KMS-11 (cell line): ENCODE data around the gene DCUN1D3.

Experiments
- H2AFZ ChIP-seq: fragments of 200-600 bp; sonication (generic); 2 replicates; pipeline ENCODE4 v1.6.1; 2016; ENCODE audit warnings: antibody characterized with exemption, mixed run types, low read depth
- H3K27ac ChIP-seq: fragments of 200-600 bp; sonication (generic); 2 replicates; pipeline ENCODE4 v1.6.1; 2016; ENCODE audit warnings: mild to moderate bottlenecking, mixed run types
- H3K27me3 ChIP-seq: fragments of 200-600 bp; sonication (generic); 2 replicates; pipeline ENCODE4 v1.6.1; 2017; ENCODE audit warnings: mild to moderate bottlenecking, low read depth, mixed run types, moderate library complexity; ENCODE audit not compliant: insufficient read depth
- H3K36me3 ChIP-seq: fragments of 200-600 bp; sonication (generic); 2 replicates; pipeline ENCODE4 v1.6.1; 2017; ENCODE audit warnings: mild to moderate bottlenecking, mixed run types; ENCODE audit not compliant: insufficient read depth
- H3K4me1 ChIP-seq: fragments of 200-600 bp; sonication (generic); 2 replicates; pipeline ENCODE4 v1.6.1; 2016; ENCODE audit warnings: mild to moderate bottlenecking, low read depth, mixed run types; ENCODE audit not compliant: poor library complexity, severe bottlenecking
- H3K4me2 ChIP-seq: fragments of 200-600 bp; sonication (generic); 2 replicates; pipeline ENCODE4 v1.7.0; 2016; ENCODE audit warnings: mild to moderate bottlenecking, mixed run types
- H3K4me3 ChIP-seq: fragments of 200-600 bp; sonication (generic); IDR thresholded peaks from 2 replicates; pipeline ENCODE4 v1.6.1; 2017; ENCODE audit warnings: low read depth, low read length, mixed read lengths; ENCODE audit not compliant: insufficient read depth
- H3K79me2 ChIP-seq: fragments of 200-600 bp; sonication (generic); 2 replicates; pipeline ENCODE4 v1.6.1; 2016; ENCODE audit warnings: low read depth, mixed run types; ENCODE audit not compliant: insufficient read depth
- H3K9ac ChIP-seq: fragments of 200-600 bp; sonication (generic); 2 replicates; pipeline ENCODE4 v1.6.1; 2016; ENCODE audit warnings: mild to moderate bottlenecking, mixed run types
- H4K20me1 ChIP-seq: fragments of 200-600 bp; sonication (generic); 2 replicates; pipeline ENCODE4 v1.6.1; 2016; ENCODE audit warnings: mild to moderate bottlenecking, mixed run types; ENCODE audit not compliant: insufficient read depth
- CTCF ChIP-seq: fragments of 200-600 bp; sonication (generic); conservative IDR thresholded peaks from 2 replicates; pipeline ENCODE4 v1.6.1; 2017; ENCODE audit warnings: low read depth, mild to moderate bottlenecking, antibody characterized with exemption, low read length, moderate library complexity, mixed read lengths

Gene DCUN1D3

GRCh38 chr16:20944861-20945574 is 44.9 kb upstream of the DCUN1D3 start:
- Histone ChIP-seq H2AFZ (no peak overlapping the region), H3K27ac (no peak overlapping the region), H3K4me2 (no peak overlapping the region), H3K9ac (no peak overlapping the region), H3K79me2 (no peaks in the 10 kb centered on the region), H3K4me3 (no peak overlapping the region), H3K4me1 (no peaks in the 10 kb centered on the region), H3K36me3 (no peaks in the 10 kb centered on the region), H3K27me3 (no peaks in the 10 kb centered on the region), H4K20me1 (no peaks in the 10 kb centered on the region)
- TF ChIP-seq CTCF = no peak

- TF ChIP-seq CTCF = no peak
- Histone ChIP-seq H3K79me2 (no peaks in the 10 kb centered on the region), H4K20me1 (no peaks in the 10 kb centered on the region), H3K9ac (no peak overlapping the region), H3K4me2 (no peak overlapping the region), H3K27me3 (no peaks in the 10 kb centered on the region), H2AFZ (no peak overlapping the region), H3K36me3 (no peaks in the 10 kb centered on the region), H3K27ac (no peak overlapping the region), H3K4me3 (no peak overlapping the region), H3K4me1 (no peaks in the 10 kb centered on the region)
Observed at GRCh38 chr16:20942256-20942655, 42.1 kb upstream of the DCUN1D3 start.

DNA sequence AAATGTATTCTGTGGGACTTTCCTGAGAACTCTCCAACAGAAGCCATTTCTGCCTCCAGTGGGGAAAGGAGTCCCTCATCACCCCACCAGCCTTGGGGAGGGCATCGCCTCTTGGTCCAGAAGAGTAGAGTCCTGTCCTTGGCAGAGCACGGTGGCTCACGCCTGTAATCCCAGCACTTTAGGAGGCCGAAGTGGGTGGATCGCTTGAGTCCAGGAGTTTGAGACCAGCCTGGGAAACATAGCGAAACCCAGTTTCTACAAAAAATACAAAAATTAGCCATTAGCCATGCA is 41.4 kb upstream of the DCUN1D3 start:
- no peaks in the 10 kb centered on the region for H3K4me1 ChIP-seq
- H3K79me2 ChIP-seq = no peaks in the 10 kb centered on the region
- no peaks in the 10 kb centered on the region for H4K20me1 ChIP-seq
- no peak overlapping the region for H3K4me2 ChIP-seq
- H3K27ac ChIP-seq = no peak overlapping the region
- H3K4me3 ChIP-seq = no peak overlapping the region
- no peak for TF ChIP-seq CTCF
- no peaks in the 10 kb centered on the region for H3K27me3 ChIP-seq
- no peak overlapping the region for H2AFZ ChIP-seq
- no peak overlapping the region for H3K9ac ChIP-seq
- H3K36me3 ChIP-seq = no peaks in the 10 kb centered on the region

DNA sequence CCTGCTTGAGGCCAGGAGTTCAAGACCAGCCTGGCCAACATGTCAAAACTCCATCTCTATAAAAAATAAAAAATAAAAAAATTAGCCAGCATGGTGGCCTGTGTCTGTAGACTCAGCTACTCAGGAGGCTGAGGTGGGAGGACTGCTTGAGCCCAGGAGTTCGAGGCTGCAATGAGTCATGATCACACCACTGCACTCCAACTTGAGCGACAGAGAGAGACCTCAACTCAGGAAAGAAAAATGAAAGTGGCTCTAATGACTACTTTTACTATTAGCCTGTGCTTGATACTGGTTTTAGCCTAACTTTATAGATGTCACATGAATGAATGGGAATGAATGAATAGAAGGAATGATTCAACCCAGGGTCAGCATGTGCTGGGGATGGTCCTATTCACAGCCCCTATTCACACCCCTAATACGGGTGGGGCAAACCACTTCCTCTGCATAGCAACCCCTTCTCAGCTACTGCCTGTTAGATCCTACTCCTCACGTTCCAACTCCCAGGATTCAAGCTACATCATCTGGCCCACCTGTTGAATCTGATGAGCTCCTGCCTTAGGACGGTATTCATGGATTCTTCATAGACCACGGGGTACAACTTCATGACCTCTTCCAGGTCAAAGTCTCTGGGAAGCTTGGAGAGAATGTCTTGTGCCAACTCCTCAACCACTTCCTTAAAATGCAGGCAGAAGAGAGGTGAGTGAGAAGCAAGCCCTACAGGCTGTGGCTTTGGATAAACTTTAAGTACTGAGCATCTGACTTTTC is 40.9 kb upstream of the DCUN1D3 start:
- no peaks in the 10 kb centered on the region for H3K27me3 ChIP-seq
- H3K4me1 ChIP-seq = no peaks in the 10 kb centered on the region
- no peak overlapping the region for H3K4me2 ChIP-seq
- no peak for TF ChIP-seq CTCF
- H4K20me1 ChIP-seq = no peaks in the 10 kb centered on the region
- H3K9ac ChIP-seq = no peak overlapping the region
- H3K4me3 ChIP-seq = no peak overlapping the region
- H3K36me3 ChIP-seq = no peaks in the 10 kb centered on the region
- no peak overlapping the region for H3K27ac ChIP-seq
- no peaks in the 10 kb centered on the region for H3K79me2 ChIP-seq
- H2AFZ ChIP-seq = no peak overlapping the region
